Measurements from ENCODE around the gene SMC3.
"Not testable (repeated sequence)": the region's sequence is repeated elsewhere in the genome, so short reads cannot be mapped to it uniquely, and the experiment has no call there.

The SMC3 gene

DNA sequence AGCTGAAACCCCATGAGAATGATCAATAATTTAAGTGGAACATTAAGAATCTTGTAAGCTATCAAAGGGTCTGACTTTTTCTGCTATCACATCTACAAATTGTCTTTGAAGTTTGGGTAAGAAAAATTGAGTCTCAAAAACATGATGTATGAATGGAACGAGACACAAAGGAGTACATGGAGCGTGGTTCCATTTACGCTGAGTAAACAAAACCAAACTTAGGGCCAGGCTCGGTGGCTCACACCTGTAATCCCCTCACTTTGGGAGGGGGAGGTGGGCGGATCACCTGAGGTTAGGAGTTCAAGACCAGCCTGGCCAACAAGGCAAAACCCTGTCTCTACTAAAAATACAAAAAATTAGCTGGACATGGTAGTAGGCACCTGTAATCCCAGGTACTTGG lies 24.3 kb downstream of the SMC3 start:
- DNase-seq: no peak

DNA sequence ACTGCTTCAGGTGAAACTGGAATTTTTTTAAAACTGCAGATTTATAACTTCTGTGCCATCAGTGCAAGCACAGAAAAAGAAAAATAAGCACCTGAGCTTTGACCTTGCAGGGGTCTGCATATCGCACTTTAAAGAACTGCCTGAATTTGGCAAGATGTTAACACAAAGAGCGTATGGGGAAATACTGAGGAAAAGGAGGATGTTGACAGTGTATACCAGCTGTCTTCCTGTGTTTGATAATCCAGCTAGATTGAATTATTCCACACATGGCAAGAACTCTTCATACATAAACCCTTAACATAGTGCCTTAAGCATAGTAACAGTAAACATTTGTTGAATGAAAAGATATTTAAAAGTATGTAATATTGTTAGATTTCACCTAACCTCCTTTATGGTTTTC lies 30.0 kb downstream of the SMC3 start:
- DNase-seq: no peak

DNA sequence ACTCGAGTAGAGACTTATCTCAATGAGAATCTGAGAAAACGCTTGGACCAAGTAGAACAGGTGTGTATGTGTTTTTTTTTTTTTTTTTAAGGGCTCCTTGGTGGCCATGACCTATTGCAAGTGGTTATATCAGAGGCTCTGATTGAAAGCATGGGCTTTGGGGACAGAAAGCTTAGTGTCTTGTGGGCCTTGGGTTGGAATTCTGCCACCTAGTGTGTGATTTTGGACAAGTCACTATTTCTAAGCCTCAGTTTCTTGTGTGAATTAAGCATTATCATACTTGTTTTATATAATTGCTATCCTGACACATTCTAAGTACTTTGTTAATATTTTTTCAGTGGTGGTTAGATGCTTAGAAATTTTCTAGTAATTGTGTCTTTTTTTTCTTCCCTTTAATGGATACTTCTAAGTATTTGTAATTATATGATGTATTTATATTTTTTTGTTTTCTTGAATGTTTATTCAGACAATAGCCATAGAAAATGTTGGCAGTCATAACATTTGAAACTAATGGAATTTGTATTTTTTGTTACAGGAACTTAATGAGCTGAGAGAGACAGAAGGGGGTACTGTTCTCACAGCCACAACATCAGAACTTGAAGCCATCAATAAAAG lies 33.1 kb downstream of the SMC3 start:
- no peak for DNase-seq

DNA sequence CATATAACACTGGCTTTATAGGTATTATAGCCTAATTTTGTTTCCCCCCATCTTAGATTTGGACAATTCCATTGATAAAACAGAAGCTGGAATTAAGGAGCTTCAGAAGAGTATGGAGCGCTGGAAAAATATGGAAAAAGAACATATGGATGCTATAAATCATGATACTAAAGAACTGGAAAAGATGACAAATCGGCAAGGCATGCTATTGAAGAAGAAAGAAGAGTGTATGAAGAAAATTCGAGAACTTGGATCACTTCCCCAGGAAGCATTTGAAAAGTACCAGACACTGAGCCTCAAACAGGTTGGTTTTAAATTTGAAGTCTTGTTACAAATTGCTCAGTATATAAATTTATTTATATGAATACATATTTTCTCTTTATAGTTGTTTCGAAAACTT lies 34.1 kb downstream of the SMC3 start:
- no peak for DNase-seq

DNA sequence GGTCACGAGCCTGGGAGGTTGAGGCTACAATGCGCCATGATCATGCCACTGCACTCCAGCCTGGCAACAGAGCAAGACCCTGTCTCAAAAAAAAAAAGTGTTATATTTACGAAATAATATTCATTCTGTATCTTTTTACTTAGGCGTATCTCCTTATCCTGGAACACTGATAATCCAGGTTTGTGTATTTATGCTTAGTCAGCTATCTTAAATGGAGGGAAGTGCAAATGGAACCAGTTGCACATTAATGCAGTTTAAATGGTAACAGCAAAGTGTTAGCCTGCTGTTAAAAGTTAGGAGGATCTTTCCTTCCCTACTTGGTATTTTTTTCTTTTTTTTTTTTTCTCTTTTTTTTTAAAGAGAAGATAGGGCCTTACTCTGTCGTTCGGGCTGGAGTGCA lies 40.6 kb downstream of the SMC3 start:
- no peak for DNase-seq

DNA sequence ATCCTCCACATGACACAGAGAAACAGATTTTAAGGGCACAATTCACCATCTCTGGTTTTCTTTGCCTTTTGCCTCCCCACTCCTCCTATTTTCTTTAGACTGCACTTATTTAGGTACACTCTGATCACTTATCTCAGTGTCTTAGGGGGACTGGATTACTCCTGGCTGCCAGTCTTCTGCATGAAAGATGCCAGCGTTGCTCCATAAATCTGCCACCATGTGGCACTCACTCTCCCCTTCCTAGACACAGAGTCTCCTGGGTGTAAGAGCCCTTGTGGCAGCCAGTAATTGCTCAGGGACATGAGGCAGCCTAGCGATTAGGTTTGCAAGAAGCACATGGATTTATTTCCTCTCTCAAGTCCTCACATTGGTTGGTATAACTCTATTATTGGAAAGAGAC lies 42.1 kb downstream of the SMC3 start:
- DNase-seq: no peak

DNA sequence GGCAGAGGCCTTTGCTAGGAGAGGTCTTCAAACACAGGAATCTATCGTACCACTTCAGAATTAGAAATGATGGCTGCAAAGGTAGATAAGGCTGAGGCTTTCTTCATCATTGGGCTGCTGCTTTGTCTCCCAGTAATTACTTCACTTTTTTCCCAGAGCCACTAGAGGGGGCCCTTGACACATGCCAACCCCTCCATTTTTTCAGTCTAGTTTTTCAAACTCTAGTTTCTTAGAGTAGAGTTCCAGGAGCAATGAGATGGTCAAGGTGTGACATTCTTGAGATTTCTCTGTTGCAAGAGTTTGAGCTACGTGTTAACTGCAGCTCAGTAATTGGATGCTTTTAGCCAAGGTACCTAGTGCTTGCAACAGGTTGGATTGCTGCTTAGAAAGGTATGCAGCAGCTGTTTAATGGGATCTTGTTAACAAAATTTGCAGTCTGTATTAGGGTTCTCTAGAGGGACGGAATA lies 42.8 kb downstream of the SMC3 start:
- DNase-seq: no peak

DNA sequence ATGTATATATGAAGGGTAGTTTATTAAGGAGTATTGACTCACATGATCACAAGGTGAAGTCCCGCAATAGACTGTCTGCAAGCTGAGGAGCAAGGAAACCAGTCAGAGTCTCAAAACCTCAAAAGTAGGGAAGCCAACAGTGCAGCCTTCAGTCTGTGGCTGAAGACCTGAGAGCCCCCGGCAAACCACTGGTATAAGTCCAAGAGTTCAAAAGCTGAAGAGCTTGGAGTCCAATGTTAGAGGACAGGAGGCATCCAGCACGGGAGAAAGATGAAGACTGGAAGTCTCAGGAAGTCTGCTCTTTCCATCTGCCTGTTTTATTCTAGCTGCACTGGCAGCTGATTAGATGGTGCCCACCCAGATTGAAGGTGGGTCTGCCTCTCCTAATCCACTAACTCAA lies 43.3 kb downstream of the SMC3 start:
- not testable (repeated sequence) for DNase-seq

DNA sequence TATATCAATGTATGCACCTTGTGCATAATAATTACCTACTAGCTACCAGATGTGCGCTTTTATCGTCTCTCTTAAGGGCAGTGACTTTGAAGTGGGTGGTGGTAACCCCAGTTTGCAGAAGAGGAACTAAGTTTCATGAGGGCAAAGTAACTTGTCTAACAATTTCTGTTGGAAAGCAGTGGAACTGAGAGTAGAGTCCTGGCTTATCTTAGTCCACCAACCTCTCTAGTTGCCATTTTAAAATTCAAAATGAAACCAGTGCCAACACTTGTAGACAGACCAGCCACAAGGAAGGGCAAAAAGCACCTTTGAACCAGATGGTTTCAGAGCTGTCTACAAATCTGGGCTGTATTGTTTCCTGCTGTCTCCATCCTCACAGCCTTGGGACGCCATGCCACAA lies 44.6 kb downstream of the SMC3 start:
- no peak for DNase-seq

DNA sequence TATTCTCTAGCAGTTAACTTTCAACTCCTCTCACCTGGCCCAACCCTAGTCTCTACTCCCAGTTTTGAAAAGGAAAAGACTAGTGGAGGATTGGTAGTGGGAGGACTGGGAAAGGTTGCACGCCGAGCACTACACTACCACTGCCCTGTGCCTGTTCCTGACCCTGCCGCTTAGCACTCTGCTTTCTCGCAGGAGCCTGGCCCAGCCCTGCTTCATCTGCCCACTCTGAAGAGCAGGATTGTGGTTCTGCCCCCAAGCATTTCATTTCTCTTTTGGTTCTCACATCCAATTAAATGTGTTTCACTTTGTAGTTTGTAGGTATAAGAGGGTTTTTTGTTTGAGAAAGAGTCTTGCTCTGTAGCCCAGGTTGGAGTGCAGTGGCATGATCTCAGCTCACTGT lies 45.1 kb downstream of the SMC3 start:
- no peak for DNase-seq

DNA sequence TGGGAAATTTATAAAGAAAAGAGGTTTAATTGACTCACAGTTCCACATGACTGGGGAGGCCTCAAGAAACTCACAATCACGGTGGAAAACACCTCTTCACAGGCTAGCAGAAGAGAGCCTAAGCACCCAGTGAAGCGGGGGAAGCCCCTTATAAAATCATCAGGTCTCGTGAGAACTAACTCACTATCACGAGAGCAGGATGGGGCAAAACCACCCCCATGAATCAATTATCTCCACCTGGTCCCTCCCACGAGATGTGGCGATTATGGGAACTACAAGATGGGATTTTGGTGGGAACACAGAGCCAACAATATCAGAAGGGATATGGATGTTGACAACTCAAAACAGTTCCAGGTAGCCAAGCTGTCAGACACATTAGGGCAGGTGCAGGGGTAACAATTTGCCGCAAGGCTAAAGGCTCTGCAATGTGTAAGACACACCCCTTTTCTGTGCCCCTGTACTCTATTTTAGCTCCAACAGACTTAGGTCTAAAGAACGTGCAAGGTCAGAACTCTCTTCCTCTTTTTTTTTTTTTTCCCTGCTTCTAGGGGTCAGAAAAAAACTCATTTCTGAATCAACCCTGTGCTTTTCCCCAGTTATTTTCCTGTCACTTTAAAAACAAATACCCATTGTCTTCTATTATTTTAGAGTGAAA lies 46.0 kb downstream of the SMC3 start:
- no peak for DNase-seq

DNA sequence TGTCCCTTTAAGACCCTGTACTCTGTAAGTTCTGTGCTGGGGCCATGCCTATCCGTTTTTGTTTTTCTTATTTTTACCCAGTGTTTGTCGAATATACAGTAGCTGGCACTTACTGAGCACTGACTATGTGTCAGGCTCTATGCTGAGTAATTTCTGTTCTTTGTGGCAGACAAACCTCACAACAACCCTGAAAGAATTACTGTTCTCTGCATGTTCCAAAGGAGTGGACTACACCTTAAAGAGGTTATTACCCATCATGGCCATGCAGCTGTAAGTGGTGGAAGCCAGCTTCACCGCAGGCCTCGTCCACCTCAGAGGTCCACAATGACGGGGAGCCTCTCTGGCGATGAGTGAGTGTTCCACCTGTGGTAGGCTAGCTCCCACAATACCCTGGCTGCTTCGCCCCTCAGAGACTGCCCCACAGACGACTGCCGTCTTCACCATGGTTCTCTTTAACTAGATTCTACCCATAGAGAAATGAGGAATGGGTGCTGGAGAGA lies 46.6 kb downstream of the SMC3 start:
- DNase-seq: no peak

DNA sequence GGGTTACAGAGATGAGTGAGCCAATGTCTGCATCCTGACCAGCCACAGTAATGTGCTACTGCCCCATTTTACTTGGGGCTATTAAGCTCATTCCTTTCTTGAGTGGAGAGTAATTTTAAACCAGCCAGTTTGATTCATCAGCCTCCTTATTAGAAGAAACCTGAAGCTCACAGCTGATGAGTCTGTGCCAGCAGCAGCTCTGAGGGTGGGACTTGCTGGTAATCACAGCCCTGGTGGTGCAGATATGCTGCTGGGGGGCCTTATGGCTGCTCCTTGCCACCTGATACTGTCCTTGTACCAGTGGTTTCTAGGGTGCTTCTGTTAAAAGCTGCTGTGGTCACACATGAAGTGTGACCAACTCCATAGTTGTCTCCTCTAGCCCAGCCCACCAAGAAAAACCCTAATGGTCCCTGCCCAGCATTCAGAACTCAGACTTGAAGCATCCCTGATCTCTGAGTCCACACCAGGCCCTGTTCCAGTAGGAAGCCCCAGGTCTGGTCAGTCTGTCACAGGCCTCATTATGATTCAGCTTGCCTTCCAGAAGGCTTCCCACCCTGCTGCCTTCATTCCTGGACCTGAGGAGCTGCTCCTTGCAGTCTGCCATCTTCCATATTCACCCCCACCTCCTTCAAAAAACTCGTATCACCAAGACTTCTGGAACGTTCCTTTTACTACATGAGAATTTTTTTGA lies 47.7 kb downstream of the SMC3 start:
- DNase-seq: no peak

DNA sequence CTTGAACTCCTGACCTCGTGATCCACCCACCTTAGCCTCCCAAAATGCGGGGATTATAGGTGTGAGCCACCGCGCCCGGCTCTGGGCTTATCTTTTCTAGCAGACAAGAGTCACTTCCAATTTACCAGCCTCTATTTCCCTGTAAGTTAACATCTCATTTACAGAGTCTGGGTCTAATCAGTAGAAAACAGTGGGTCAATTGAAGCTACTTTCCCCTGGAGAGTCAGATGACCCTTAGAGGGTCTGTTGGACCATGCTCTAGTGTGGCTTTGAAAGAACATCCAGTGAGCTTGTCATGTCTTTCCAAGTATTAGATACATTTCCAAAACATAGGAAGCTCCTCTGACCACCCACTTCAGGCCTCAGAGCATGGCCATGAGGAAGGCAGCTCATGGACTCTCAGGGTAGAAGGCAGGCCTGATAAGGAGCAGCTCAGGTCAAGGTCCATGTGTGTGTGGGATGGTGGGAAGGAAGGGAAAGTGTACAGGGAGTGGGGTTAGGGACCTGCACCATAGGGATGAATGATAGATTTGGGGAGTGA lies 49.1 kb downstream of the SMC3 start:
- no peak for DNase-seq

DNA sequence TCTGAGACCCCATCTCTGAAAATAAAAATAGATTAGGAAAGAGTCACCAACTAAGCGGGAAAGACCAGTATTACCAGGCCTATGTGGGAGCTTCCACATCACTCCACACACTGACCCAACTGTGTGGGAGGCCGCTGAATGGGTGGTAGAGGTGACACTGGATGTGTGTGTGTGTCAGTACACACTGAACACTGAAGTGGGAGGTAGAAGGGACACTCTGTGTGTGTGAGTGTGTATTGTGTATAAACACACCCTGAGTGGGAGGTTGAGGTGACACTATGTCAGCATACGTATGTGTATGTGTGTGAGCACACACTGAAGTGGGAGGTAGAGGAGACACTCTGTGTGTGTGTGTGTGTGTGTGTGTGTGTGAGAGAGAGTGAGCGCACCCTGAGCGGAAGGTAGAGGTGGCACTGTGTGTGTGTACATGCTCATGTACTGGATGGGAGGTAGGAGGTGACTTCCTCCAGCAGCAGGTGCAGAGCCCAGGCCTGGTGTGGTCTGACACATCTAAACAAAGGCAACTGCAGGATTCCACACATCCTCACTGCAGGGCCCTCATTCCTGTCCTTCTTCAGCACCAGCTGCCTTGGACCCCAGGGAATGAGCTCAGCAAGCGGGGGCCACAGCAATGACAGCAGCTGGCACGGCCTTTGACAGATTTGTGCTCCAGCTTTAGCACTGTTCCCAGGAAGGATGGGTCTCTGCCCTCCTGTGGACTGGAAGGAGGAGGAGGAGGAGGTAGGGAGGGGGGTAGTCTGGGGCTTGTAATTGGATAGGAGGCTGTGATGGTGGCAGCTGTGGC lies 50.1 kb downstream of the SMC3 start:
- DNase-seq: no peak

DNA sequence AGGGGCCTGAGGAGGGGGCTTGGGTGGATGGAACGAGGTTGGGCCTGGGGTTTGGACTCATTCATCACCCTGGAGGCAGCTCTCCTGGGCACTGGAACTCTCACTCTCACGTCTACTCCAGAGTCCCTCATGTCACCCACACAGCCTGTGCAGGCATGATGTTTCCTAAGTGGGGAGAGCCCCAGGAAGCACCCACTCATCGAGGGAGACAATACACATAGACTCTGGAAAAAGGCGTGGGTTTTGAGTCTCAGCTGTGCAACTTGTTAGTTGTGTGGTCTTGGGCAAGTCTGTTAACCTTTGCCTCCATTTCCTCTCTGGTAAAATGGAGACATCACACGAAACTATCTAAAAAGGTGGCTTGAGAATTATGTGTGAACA lies 50.7 kb downstream of the SMC3 start:
- no peak for DNase-seq

DNA sequence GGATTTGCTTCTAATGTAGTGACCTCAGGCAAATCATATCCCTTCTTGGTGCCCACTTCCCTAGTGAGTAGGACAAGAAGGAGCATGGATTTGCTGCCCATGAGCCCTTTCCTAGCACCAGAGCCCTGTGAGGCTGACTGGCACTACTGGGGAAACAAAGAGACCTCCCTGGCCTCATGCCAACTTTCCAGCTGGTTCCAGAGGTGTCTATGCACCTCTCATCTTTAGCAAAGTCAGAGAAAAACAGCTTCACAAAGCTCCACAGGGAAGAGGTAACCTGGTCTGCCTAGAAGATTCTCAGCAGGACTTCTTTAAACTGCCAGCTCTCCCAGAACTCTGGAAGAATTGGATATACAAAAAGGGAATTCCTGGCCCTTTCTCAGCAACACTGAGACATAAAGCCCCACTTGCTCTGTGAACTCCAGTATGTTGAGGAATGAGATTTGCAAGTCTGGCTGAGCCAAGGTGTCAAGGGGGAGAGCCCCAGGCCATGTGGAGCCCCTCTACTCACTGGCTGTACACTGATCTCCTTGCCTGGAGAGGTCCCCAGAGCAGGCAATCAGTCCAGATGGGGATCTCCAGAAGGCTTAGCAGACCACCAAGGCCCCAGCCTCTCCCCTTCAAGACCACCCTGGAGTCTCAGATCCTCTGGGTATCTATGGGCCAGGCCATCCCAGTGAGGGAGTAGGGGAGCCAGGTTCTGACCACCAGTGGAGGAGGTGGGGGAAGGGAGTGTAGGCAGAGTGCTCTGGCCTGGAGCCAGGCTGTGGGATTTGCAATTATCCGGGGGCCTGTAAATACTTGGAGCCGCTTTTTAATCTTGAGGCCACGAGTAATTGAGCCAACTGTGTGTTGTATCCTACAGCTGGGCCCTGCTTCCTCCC lies 52.3 kb downstream of the SMC3 start:
- no peak for DNase-seq

DNA sequence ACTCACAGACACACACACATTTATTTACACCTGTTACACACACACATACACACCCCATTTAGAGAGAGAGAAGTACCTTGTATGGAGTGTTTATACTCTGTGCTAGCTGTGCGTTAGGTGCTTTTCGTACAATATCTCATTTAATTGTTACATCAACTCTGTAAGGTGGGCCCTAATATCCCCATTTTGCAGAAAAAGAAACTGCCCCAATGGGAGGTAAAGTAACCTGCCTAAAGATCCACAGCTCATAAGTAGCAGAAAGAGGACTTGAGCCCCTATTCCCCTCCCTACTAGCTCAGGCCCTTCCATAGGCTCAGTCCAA lies 52.9 kb downstream of the SMC3 start:
- no peak for DNase-seq

DNA sequence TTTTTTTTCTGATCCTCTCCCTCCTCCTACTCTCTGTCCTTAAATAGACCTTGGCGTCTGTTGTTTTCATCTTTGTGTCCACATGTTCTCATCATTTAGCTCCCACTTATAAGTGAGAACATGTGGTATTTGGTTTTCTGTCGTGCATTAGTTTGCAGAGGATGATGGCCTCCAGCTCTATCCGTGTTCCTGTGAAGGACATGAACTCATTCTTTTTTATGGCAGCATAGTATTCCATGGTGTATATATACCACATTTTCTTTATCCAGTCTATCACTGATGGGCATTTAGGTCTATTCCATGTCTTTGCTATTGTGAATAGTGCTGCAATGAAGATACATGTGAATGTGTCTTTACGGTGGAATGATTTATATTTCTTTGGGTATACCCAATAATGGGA lies 55.8 kb downstream of the SMC3 start:
- not testable (repeated sequence) for DNase-seq

DNA sequence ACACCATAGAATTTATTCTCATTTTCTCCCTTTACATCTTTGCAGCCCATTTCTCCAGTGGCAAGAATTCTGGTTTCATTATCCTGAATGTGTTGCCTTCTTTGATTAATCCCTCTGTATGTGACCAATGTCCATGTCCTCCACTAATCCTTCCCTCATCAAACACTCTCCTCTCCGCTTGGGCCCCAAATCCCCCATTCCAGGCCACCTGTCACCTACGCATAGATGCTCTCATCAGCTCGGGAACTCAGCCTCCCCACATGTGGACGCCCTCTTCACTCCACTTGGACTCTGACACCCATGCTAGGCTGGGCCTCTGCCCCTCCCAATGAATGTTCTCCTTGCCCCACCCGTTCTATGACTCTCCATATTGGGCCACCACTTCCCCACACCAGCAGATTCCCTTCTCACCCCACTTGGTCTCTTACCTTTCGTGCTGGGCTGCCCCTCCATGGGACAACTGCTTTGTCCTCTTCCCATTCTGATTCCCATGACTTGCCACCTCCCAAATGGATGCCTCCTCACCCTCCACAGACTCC lies 57.9 kb downstream of the SMC3 start:
- DNase-seq: no peak

DNA sequence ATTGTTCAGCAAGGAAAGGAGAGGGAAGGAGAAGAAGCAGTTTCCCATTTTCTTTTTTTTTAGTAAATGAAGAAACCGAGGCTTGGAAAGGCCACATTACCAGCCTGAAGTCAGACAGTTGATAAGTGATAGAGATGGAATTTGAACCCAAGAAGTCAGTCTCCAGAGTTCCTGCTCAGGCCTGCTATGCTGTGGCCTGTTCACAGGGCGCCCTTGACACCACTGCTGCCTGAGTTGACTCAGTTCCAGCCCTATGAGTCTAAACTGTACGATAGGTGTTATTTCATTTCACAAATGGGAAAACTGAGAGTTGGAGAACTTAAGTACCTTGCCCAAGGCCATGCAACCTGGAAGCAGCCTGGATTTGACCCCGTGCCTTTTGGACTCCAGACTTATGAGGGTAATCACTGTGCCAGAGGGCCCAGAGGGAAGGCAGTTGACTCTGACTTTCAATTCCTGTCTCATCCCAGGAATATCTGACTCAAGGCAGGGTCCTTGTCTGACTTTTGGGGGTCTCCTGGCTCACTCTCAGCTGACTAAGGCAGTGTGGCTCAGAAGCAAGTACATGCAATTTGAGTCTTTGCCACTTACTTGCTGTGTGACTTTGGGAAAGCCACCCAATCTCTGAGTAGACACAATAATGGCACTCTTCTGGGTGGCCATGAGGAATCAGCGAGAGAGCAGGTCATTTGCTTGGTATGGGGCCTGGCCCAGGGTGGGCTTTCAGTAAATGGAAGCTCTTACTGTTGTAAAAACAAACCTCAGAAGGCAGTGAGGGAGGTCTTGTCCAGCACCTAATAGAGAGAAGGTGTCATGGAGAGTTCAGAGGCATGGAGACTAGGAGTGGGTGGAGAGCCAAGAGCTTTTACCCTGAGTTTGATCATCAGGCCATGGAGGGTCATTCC lies 58.7 kb downstream of the SMC3 start:
- no peak for DNase-seq
